ENCODE measurements around the gene ABCC9. TPM values are rescaled to one million over a fixed set of nuclear protein-coding genes. Genes with fewer than 3 reads are reported as not detected.
A peak's percentile ranks its signal among the peaks of the same experiment; 100 is the strongest.

The ABCC9 gene
- total RNA-seq, 4 donors from 2014 or later, result 76.1 to 140 (median 118) TPM

- no peak for TF ChIP-seq CTCF (IDR thresholded peaks at IDR 0.05 in 4 of 5, conservative IDR thresholded peaks at IDR 0.05 in 1 of 5)
- TF ChIP-seq POLR2A (IDR thresholded peaks at IDR 0.05), result no peak
- Histone ChIP-seq H3K4me1 (peaks cover 38 to 48% of the 10 kb centered on the region in 2 donors), H3K36me3 (peaks cover 0 to 9% of the 10 kb centered on the region in 2 donors), H3K9me3 (no peaks in the 10 kb centered on the region), H3K27me3 (no peaks in the 10 kb centered on the region), H3K27ac (peak overlapping the region; percentile 74 to 85 (median 81)), H3K4me3 (no peak overlapping the region)
- in situ Hi-C loops (cut with MboI; ENCODE audit: low sequenced_read_pairs in 4 of 4), result no loop called here
- intact Hi-C loops (cut with DNase I; ENCODE audit: low total_unique reads), result no loop called here
- ATAC-seq, result peak; percentile 77 to 85
- peak; percentile 42 to 46 for DNase-seq
Observed at GRCh38 chr12:21894792-21895595, 46.2 kb downstream of the ABCC9 start.

- in situ Hi-C loops (cut with MboI; ENCODE audit: low sequenced_read_pairs in 4 of 4), result no loop called here
Observed at GRCh38 chr12:21893924-21894323, 47.3 kb downstream of the ABCC9 start.

GRCh38 chr12:21892341-21892740, 48.9 kb downstream of the ABCC9 start:
- Histone ChIP-seq H3K27ac (peak overlapping the region; percentile 74 to 85 (median 81)), H3K9me3 (no peaks in the 10 kb centered on the region), H3K27me3 (no peaks in the 10 kb centered on the region), H3K4me1 (peaks cover 38 to 67% of the 10 kb centered on the region in 2 donors), H3K36me3 (peaks cover 0 to 17% of the 10 kb centered on the region in 2 donors), H3K4me3 (no peak overlapping the region)
- intact Hi-C loops (cut with DNase I; ENCODE audit: low total_unique reads) (no loop called here), in situ Hi-C loops (cut with MboI; ENCODE audit: low sequenced_read_pairs in 4 of 4) (no loop called here)
- ATAC-seq (no peak), DNase-seq (no peak)
- no peak for TF ChIP-seq POLR2A (IDR thresholded peaks at IDR 0.05)

More at GRCh38 chr12:21893924-21894323, 47.3 kb downstream of the ABCC9 start:
- DNase-seq (no peak), ATAC-seq (no peak)
- TF ChIP-seq CTCF (IDR thresholded peaks at IDR 0.05 in 4 of 5, conservative IDR thresholded peaks at IDR 0.05 in 1 of 5) (no peak), POLR2A (IDR thresholded peaks at IDR 0.05) (no peak)
- peaks cover 0 to 9% of the 10 kb centered on the region in 2 donors for H3K36me3 ChIP-seq
- peak overlapping the region; percentile 74 to 85 (median 81) for H3K27ac ChIP-seq
- no peaks in the 10 kb centered on the region for H3K9me3 ChIP-seq
- intact Hi-C loops (cut with DNase I; ENCODE audit: low total_unique reads), result no loop called here
- no peak overlapping the region for H3K4me3 ChIP-seq
- no peaks in the 10 kb centered on the region for H3K27me3 ChIP-seq
- peaks cover 38 to 57% of the 10 kb centered on the region in 2 donors for H3K4me1 ChIP-seq

DNA sequence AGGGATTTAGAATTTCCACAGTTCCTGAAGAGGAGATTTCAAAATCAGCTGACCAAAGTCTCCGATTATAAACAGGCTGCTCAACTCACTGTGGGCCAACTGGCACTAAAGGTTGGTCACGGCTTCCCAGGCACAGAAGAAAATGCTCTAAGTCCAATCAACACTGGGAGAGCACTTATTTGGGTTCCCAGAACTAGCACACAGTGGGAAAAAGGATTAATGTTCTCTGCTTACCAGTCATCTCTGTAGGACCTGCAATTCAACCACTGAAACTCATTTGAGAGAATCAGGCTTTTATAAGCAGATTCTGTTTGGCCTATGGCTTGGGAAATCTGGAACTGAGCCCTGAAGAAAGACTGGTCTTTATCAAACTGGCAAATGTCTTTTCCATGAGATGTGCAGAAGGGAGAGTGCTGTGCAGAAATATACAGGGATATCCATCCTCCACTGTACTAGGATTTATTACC, 49.4 kb downstream of the ABCC9 start:
- intact Hi-C loops (cut with DNase I; ENCODE audit: low total_unique reads), result no loop called here

More for the DNA sequence above, 49.4 kb downstream of the ABCC9 start:
- Histone ChIP-seq H3K4me3 (no peak overlapping the region), H3K36me3 (peaks cover 0 to 20% of the 10 kb centered on the region in 2 donors), H3K27me3 (no peaks in the 10 kb centered on the region), H3K4me1 (peaks cover 38 to 67% of the 10 kb centered on the region in 2 donors), H3K9me3 (no peaks in the 10 kb centered on the region), H3K27ac (peak overlapping the region; percentile 74 to 85 (median 81))
- in situ Hi-C loops (cut with MboI; ENCODE audit: low sequenced_read_pairs in 4 of 4), result no loop called here
- DNase-seq, result peak; percentile 65 to 71
- ATAC-seq, result peak; percentile 76 to 86
- peak in 1 of 2 donors; percentile 11 for TF ChIP-seq POLR2A (IDR thresholded peaks at IDR 0.05)
- no peak for TF ChIP-seq CTCF (IDR thresholded peaks at IDR 0.05 in 4 of 5, conservative IDR thresholded peaks at IDR 0.05 in 1 of 5)
